HG03378 (cell line): ENCODE results near the gene FHOD3.

Experiments
- ATAC-seq: cut with Tn5 transposase; IDR thresholded peaks from one replicate; pipeline ENCODE4 v1.9.1; 2021; ENCODE audit warnings: mild to moderate bottlenecking, moderate library complexity; ENCODE audit not compliant: unreplicated experiment

The FHOD3 gene

DNA sequence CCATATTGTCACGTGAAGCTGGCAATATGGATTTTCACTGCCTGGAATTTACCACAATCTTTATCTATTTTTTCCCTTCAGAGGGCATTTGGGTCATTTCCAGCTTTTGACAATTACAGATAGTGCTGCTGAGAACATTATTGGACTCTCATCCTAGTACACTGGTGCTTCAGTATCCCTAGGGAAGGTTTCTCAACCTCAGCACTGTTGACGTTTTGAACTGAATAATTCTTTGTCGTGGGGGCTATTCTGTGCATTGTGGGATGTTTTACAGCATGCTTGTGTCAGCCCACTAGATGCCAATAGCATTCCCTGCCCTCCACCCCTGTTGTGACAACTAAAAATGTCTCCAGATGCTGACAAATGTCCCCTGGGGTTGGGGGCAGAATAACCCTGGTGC lies 345.5 kb downstream of the FHOD3 start:
- no peak for ATAC-seq

- ATAC-seq: no peak
Observed at GRCh38 chr18:36648803-36649202, 351.3 kb downstream of the FHOD3 start.

DNA sequence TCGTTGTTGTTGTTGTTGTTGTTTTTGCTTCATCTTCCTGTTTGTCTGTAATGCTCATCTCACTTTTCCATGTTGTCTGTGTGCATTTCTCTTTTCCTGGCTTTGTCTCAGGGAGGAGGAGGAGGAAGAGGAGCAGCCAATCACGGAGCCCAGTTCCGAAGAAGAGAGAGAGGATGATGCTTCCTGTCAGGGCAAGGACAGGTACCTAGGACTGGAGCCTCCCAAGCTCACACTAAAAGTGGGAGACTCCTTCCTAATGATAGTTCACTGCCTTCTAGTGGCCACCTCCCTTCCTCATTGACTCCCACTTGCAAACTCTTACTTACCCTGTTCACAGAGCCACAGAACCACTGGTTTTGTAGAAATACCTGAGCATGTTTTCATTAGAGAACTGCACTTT lies 351.7 kb downstream of the FHOD3 start:
- no peak for ATAC-seq

DNA sequence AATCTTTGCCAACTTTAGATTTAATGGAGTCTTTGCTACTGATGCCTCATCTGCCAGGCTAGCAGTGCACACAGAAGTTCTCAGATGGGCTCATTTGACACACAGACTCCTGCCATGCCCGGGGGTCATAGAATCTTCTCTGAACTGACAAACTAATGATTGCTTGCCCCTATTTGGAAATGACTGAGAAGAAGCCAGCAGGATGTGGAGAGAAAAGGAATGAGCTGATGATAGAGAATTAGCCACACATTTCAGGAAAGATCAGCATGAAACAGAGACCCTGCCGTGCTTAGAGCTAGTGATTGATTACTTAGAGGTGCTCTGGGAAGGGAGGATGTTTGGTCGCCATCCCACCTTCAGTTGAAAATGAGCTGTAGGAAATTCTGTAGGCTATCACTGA lies 352.8 kb downstream of the FHOD3 start:
- ATAC-seq: no peak

DNA sequence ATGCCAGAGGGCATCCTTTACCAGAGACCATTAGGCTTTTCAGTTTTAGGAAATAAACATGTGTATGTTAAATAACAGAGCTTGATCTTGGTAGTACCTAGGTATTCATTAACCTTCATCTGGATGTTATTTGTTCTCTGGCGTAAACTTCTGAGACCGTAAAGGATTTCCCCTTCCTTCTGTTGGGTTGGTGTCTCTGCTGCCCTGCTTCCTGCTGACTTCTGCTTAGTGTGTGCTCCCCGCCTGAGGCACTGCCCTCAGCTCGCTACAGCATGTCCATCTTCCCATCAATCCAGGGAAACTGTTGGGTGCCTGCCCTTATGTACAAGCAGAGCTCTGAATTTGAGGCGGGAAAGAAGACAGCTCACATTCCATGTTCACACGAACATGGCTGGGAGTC lies 353.4 kb downstream of the FHOD3 start:
- peak; percentile 88 for ATAC-seq

DNA sequence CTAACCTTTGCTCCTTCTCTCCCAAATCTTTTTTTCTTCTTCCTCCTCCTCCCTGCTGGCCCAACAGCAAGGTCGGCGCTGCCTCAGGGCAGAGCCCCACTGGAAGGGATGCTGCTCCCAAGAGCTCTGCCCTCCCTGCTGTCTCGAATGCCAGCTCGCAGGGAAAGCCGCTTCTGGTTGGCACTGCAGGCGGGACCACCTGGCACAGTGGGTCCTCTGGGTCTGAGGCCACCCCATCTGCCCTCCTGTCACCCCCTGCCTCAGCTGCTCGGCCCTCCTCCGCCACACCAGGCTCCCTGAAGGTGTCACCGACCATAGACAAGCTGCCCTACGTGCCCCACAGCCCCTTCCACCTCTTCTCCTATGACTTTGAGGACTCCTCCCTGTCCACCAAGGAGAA lies 355.0 kb downstream of the FHOD3 start:
- no peak for ATAC-seq

GRCh38 chr18:36653141-36653869 lies 355.8 kb downstream of the FHOD3 start:
- no peak for ATAC-seq

DNA sequence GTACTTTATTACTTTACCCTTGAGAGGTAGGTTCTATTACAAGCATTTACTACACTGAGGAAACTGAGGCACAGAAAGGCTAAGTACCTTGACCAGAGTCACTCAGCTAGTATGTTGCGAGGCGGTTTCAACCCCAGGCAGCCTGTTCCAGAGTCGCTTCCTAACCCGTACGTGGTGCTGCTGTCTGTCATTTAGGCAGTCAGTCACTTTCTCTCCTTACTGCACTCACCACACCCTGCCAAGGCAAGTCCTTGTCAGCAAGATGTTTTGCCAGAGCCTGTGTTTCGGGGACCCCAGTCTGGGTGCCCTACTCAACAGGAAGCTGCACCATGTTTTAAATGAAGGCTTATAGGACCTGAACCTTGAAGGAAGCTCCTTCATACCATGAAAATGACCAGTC lies 356.4 kb downstream of the FHOD3 start:
- ATAC-seq: no peak

DNA sequence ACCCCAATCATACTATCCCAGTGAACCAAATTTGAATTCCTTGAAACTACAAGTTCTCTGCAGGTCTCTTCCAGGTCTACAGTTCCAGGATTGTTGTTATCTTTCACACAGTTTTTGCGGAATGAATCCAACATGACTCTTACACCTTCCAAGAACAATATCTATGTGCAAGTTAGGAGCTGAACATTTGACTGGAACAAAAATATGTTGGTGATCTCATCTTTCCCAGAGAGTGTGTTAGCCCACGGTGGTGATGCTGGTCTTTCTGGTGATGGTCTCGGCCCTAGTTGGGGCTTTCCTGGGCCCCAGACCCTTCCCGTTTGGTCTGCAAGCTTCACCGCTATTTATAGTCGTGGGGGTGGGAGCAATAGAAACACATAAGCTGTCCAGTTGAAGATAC lies 357.6 kb downstream of the FHOD3 start:
- ATAC-seq: no peak

- no peak for ATAC-seq
Observed at GRCh38 chr18:36655930-36656329, 358.4 kb downstream of the FHOD3 start.

- no peak for ATAC-seq
Observed at GRCh38 chr18:36658611-36659010, 361.1 kb downstream of the FHOD3 start.

- no peak for ATAC-seq
Observed at GRCh38 chr18:36660311-36660710, 362.8 kb downstream of the FHOD3 start.

DNA sequence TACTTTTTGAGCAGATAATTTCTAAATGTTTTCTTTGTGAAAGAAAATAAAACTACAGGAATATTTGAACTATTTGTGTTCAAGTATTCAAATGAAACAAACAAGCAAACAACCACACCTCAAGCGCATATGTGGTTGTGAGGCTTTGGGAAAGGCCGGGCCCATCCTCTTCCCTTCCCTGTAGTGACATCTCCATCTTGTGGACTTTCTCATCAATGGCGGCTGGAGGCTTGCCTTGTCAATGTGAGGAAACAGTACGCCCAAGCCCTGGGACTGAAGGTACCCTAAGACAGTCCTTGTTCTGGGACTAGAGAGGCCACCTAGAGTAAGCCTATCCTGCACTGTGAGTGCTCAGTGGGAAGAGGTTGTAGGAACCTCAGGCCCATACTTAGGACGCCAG lies 364.5 kb downstream of the FHOD3 start:
- ATAC-seq: no peak

- ATAC-seq: no peak
Observed at GRCh38 chr18:36663312-36663711, 365.8 kb downstream of the FHOD3 start.

GRCh38 chr18:36665952-36666351 lies 368.4 kb downstream of the FHOD3 start:
- no peak for ATAC-seq

DNA sequence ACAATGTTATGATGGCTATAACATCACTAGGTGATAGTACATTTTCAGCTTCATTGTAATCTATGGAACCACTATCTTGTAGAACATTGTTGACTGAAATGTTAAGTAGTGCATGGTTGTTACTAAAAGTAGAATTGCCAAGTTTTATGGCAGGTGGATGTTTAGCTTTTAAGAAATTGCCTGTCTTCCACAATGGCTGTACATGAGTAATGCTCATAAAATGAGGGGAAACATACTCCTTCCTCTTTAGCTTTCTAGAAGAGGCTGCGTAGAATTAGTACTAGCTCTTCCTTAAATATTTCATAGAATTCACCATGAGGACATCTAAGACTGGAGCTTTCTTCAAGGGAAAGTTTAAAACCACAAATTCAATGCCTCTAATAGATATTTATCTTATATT lies 370.3 kb downstream of the FHOD3 start:
- ATAC-seq: no peak

GRCh38 chr18:36668349-36668748 lies 370.8 kb downstream of the FHOD3 start:
- no peak for ATAC-seq

DNA sequence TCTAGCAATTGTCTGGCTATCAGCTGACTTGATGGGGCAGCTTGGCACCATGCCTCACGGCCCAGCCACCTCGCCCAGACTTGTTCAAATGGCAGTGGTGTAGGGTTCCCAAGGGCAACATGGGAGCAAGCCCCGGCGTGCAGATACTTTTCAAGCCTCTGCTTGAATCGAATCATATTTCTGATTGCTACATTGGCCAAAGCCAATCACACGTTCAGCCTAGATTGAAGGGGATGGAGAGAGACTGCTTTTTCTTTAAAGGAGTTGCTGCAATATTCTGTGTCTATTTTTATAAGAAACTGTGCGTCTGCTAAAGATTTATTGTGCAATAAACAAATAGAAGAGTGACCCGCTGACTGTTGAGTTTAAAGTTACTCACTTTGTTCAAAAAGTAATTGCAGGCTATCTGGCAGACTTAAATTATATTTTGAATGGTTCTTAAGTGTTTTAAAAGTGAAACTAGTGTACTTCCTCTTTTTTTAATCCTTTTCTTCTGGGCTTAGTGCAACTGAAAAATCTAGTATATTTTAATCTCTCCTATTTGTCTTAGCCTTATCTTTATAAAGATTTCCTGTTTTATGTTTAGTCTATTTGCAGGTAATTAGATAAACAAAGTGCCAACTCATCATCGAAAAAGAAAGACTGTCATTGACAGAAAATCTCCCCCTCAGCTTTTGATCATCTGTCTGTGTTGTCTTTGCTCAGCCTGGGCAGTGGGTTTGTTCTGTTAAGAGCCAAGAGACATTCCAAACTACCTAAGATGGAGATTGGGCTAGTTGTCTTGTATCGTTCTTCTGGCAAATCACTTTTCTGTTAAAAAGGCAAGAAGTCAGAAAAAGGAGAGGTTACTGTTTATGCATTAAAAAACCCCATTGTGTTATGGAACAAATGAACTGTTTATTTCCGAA lies 375.2 kb downstream of the FHOD3 start:
- peak; percentile 71 for ATAC-seq

DNA sequence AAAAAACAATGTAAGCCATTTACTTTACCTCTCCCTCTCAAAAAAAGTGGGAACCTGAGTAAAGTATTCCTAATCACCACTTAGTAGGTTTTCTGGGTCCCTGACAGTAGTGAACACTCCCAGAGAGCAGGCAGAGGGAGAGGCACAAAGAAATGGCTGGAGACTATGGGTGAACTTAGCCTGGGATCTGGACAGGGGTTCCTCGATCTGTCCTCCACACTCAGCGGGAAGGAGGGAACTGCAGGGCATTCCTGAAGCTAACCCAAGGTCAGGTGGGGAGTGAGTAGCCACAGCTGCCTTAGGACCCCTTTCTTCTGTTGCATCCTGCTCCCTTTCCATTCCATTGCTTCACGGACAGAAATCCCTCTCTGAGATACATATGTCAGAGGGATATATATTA lies 375.9 kb downstream of the FHOD3 start:
- no peak for ATAC-seq

GRCh38 chr18:36675076-36675475 lies 377.6 kb downstream of the FHOD3 start:
- no peak for ATAC-seq

GRCh38 chr18:36675542-36675941 lies 378.0 kb downstream of the FHOD3 start:
- ATAC-seq: no peak

- no peak for ATAC-seq
Observed at GRCh38 chr18:36676629-36677028, 379.1 kb downstream of the FHOD3 start.
